C4-2B (cell line): Measurements from ENCODE around the gene BCL7A.

Source experiments
- CTCF ChIP-seq: fragments of 450-650 bp; conservative IDR thresholded peaks from 2 replicates; pipeline ENCODE4 v1.5.1; 2017; ENCODE audit warnings: mild to moderate bottlenecking
- ZFX ChIP-seq: fragments of 450-650 bp; IDR thresholded peaks from 2 replicates; pipeline ENCODE4 v1.6.1; 2017

DNA sequence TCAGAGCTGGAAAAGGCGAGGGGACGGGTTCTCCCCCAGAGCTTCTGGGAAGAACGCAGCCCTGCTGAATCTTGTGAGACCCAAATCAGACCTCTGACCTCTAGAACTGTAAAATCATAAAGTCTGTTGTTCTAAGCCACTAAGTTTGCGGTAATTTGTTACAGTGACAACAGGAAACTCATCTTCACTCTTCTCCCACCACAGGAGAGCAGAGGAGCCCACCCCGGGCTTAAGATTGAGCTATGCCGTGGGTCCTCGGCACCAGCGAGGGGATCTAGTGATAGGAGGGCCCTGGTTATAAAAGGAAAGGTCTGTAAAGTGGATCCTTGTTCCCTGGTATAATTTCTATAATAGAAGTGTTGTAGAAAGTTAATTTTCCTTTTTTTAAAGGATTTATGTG is 64.4 kb downstream of the BCL7A start:
- TF ChIP-seq CTCF: no peak
- no peak for TF ChIP-seq ZFX
